ENCODE measurements around the gene PIK3IP1.
"Not testable (repeated sequence)": the region's sequence is repeated elsewhere in the genome, so short reads cannot be mapped to it uniquely, and the experiment has no call there.

Gene PIK3IP1

GRCh38 chr22:31292236-31292989 lies at the start of gene PIK3IP1:
PIK3IP1 (minus strand) TSS chr22:31292488; CDS start chr22:31292344, 144 bp downstream.
- peak; percentile 84 for DNase-seq

- no peak for DNase-seq
Measured at GRCh38 chr22:31341386-31342088, 49.2 kb upstream of the PIK3IP1 start.

GRCh38 chr22:31340765-31341247 lies 48.5 kb upstream of the PIK3IP1 start:
- DNase-seq, result no peak

- no peak for DNase-seq
Measured at GRCh38 chr22:31340360-31340759, 48.1 kb upstream of the PIK3IP1 start.

GRCh38 chr22:31339148-31339832 lies 47.0 kb upstream of the PIK3IP1 start:
- DNase-seq, result no peak

GRCh38 chr22:31337178-31337577 lies 44.9 kb upstream of the PIK3IP1 start:
- peak; percentile 21 for DNase-seq

- no peak for DNase-seq
Measured at GRCh38 chr22:31334329-31334728, 42.0 kb upstream of the PIK3IP1 start.

- DNase-seq, result no peak
Measured at GRCh38 chr22:31333641-31334040, 41.4 kb upstream of the PIK3IP1 start.

GRCh38 chr22:31332886-31333285 lies 40.6 kb upstream of the PIK3IP1 start:
- no peak for DNase-seq

GRCh38 chr22:31332010-31332409 lies 39.7 kb upstream of the PIK3IP1 start:
- DNase-seq, result no peak

GRCh38 chr22:31329453-31330215 lies 37.3 kb upstream of the PIK3IP1 start:
- no peak for DNase-seq

GRCh38 chr22:31329029-31329428 lies 36.7 kb upstream of the PIK3IP1 start:
- DNase-seq, result no peak

GRCh38 chr22:31328544-31328960 lies 36.3 kb upstream of the PIK3IP1 start:
- DNase-seq, result no peak

- DNase-seq, result no peak
Measured at GRCh38 chr22:31327806-31328543, 35.7 kb upstream of the PIK3IP1 start.

GRCh38 chr22:31326877-31327276 lies 34.6 kb upstream of the PIK3IP1 start:
- DNase-seq, result no peak

- DNase-seq, result no peak
Measured at GRCh38 chr22:31323578-31324550, 31.6 kb upstream of the PIK3IP1 start.

GRCh38 chr22:31321421-31321820 lies 29.1 kb upstream of the PIK3IP1 start:
- no peak for DNase-seq

- DNase-seq, result not testable (repeated sequence)
Measured at GRCh38 chr22:31314220-31314619, 21.9 kb upstream of the PIK3IP1 start.

- peak; percentile 75 for DNase-seq
Measured at GRCh38 chr22:31313366-31314147, 21.3 kb upstream of the PIK3IP1 start.

- no peak for DNase-seq
Measured at GRCh38 chr22:31308181-31308580, 15.9 kb upstream of the PIK3IP1 start.

Measured in stimulated activated CD4-positive, alpha-beta T cell treated with anti-CD3 and anti-CD28 coated beads, Interleukin-4, amount 100 ng/mL, for 24 hours (primary cell).